ENCODE results near the gene FXYD2. TPM values are rescaled to one million over a fixed set of nuclear protein-coding genes. Genes with fewer than 3 reads are reported as not detected.
A peak's percentile ranks its signal among the peaks of the same experiment; 100 is the strongest.
"Not testable (repeated sequence)": the region's sequence is repeated elsewhere in the genome, so short reads cannot be mapped to it uniquely, and the experiment has no call there.

FXYD2 gene
- total RNA-seq, 1 experiment from 2014 or later: not detected

- in situ Hi-C loops (cut with HindIII; ENCODE audit: low pct_unique_long_range_greater_than_20kb, low sequenced_read_pairs): loop anchor here (25.0 kb wide), 1 partner anchor 120 kb away; the partner anchor contains the start of gene TMPRSS13
- DNase-seq (ENCODE audit: low read depth, low spot score): no peak
Observed at GRCh38 chr11:117816846-117817367, 7.6 kb downstream of the FXYD2 start.

GRCh38 chr11:117816151-117816741 is 8.3 kb downstream of the FXYD2 start:
- DNase-seq (ENCODE audit: low read depth, low spot score): no peak

GRCh38 chr11:117815262-117815803 is 9.2 kb downstream of the FXYD2 start:
- in situ Hi-C loops (cut with HindIII; ENCODE audit: low pct_unique_long_range_greater_than_20kb, low sequenced_read_pairs): loop anchor here (25.0 kb wide), 1 partner anchor 122 kb away; the partner anchor contains the start of gene TMPRSS13
- no peak for DNase-seq (ENCODE audit: low read depth, low spot score)

More at GRCh38 chr11:117816151-117816741, 8.3 kb downstream of the FXYD2 start:
- in situ Hi-C loops (cut with HindIII; ENCODE audit: low pct_unique_long_range_greater_than_20kb, low sequenced_read_pairs): loop anchor here (25.0 kb wide), 1 partner anchor 121 kb away; the partner anchor contains the start of gene TMPRSS13

- in situ Hi-C loops (cut with HindIII; ENCODE audit: low pct_unique_long_range_greater_than_20kb, low sequenced_read_pairs): loop anchor here (25.0 kb wide), 1 partner anchor 122 kb away; the partner anchor contains the start of gene TMPRSS13
- DNase-seq (ENCODE audit: low read depth, low spot score): no peak
Observed at GRCh38 chr11:117814766-117815261, 9.7 kb downstream of the FXYD2 start.

- no peak for DNase-seq (ENCODE audit: low read depth, low spot score)
- in situ Hi-C loops (cut with HindIII; ENCODE audit: low pct_unique_long_range_greater_than_20kb, low sequenced_read_pairs): loop anchor here (25.0 kb wide), 1 partner anchor 123 kb away; the partner anchor contains the start of gene TMPRSS13
Observed at GRCh38 chr11:117814204-117814765, 10.3 kb downstream of the FXYD2 start.

- in situ Hi-C loops (cut with HindIII; ENCODE audit: low pct_unique_long_range_greater_than_20kb, low sequenced_read_pairs): loop anchor here (25.0 kb wide), 1 partner anchor 127 kb away; the partner anchor contains the start of gene TMPRSS13
- not testable (repeated sequence) for DNase-seq (ENCODE audit: low read depth, low spot score)
Observed at GRCh38 chr11:117810056-117810451, 14.5 kb downstream of the FXYD2 start.

- DNase-seq (ENCODE audit: low read depth, low spot score): peak; percentile 51
- in situ Hi-C loops (cut with HindIII; ENCODE audit: low pct_unique_long_range_greater_than_20kb, low sequenced_read_pairs): loop anchor here (25.0 kb wide), 1 partner anchor 128 kb away; the partner anchor contains the start of gene TMPRSS13
Observed at GRCh38 chr11:117809236-117810055, 15.1 kb downstream of the FXYD2 start.

GRCh38 chr11:117808784-117809183 is 15.8 kb downstream of the FXYD2 start:
- in situ Hi-C loops (cut with HindIII; ENCODE audit: low pct_unique_long_range_greater_than_20kb, low sequenced_read_pairs): loop anchor here (25.0 kb wide), 1 partner anchor 129 kb away; the partner anchor contains the start of gene TMPRSS13
- DNase-seq (ENCODE audit: low read depth, low spot score): no peak

GRCh38 chr11:117807482-117808327 is 16.8 kb downstream of the FXYD2 start:
- in situ Hi-C loops (cut with HindIII; ENCODE audit: low pct_unique_long_range_greater_than_20kb, low sequenced_read_pairs): loop anchor here (25.0 kb wide), 1 partner anchor 130 kb away; the partner anchor contains the start of gene TMPRSS13
- peak; percentile 62 for DNase-seq (ENCODE audit: low read depth, low spot score)

- in situ Hi-C loops (cut with HindIII; ENCODE audit: low pct_unique_long_range_greater_than_20kb, low sequenced_read_pairs): loop anchor here (25.0 kb wide), 1 partner anchor 130 kb away; the partner anchor contains the start of gene TMPRSS13
- no peak for DNase-seq (ENCODE audit: low read depth, low spot score)
Observed at GRCh38 chr11:117806846-117807245, 17.7 kb downstream of the FXYD2 start.

- DNase-seq (ENCODE audit: low read depth, low spot score): no peak
- in situ Hi-C loops (cut with HindIII; ENCODE audit: low pct_unique_long_range_greater_than_20kb, low sequenced_read_pairs): loop anchor here (25.0 kb wide), 1 partner anchor 132 kb away; the partner anchor contains the start of gene TMPRSS13
Observed at GRCh38 chr11:117805045-117805444, 19.5 kb downstream of the FXYD2 start.

- in situ Hi-C loops (cut with HindIII; ENCODE audit: low pct_unique_long_range_greater_than_20kb, low sequenced_read_pairs): loop anchor here (25.0 kb wide), 1 partner anchor 133 kb away; the partner anchor contains the start of gene TMPRSS13
Observed at GRCh38 chr11:117803896-117804295, 20.6 kb downstream of the FXYD2 start.

GRCh38 chr11:117799634-117800033 is 24.9 kb downstream of the FXYD2 start:
- DNase-seq (ENCODE audit: low read depth, low spot score): no peak
- in situ Hi-C loops (cut with HindIII; ENCODE audit: low pct_unique_long_range_greater_than_20kb, low sequenced_read_pairs): loop anchor here (25.0 kb wide), 2 partner anchors 138 to 362 kb away; partner anchors contain the start of gene TMPRSS13

More at GRCh38 chr11:117803896-117804295, 20.6 kb downstream of the FXYD2 start:
- no peak for DNase-seq (ENCODE audit: low read depth, low spot score)

GRCh38 chr11:117796872-117797529 is 27.5 kb downstream of the FXYD2 start, which contains the start of gene DSCAML1:
Gene DSCAML1, minus strand, starts transcription at chr11:117797216. Its CDS starts 137 bp downstream, at chr11:117797079.
- in situ Hi-C loops (cut with HindIII; ENCODE audit: low pct_unique_long_range_greater_than_20kb, low sequenced_read_pairs): loop anchor here (25.0 kb wide), 1 partner anchor 360 kb away; no protein-coding TSS in a partner anchor
- DNase-seq (ENCODE audit: low read depth, low spot score): no peak

- in situ Hi-C loops (cut with HindIII; ENCODE audit: low pct_unique_long_range_greater_than_20kb, low sequenced_read_pairs): loop anchor here (25.0 kb wide), 1 partner anchor 359 kb away; no protein-coding TSS in a partner anchor
- DNase-seq (ENCODE audit: low read depth, low spot score): no peak
Observed at GRCh38 chr11:117796456-117796871, 28.1 kb downstream of the FXYD2 start.
